NCI-H345 treated with DMSO at 0.1 percent for 48 hours (cell line): ENCODE results near the gene EEPD1.

ENCODE experiments used
- DNase-seq: peaks from one replicate; lab custom pipeline; 2025; ENCODE audit not compliant: unreplicated experiment; lab: John Stamatoyannopoulos, UW

The EEPD1 gene

GRCh38 chr7:36154255-36155212 lies 1.5 kb downstream of the EEPD1 start:
- no peak for DNase-seq

- no peak for DNase-seq
Observed at GRCh38 chr7:36155811-36156361, 2.8 kb downstream of the EEPD1 start.

- DNase-seq = no peak
Observed at GRCh38 chr7:36157527-36158320, 4.7 kb downstream of the EEPD1 start.

- DNase-seq = no peak
Observed at GRCh38 chr7:36158321-36158605, 5.2 kb downstream of the EEPD1 start.

- DNase-seq = no peak
Observed at GRCh38 chr7:36159618-36160017, 6.6 kb downstream of the EEPD1 start.

- DNase-seq = no peak
Observed at GRCh38 chr7:36160313-36160712, 7.3 kb downstream of the EEPD1 start.

- peak; percentile 25 for DNase-seq
Observed at GRCh38 chr7:36161996-36162395, 8.9 kb downstream of the EEPD1 start.

- DNase-seq = no peak
Observed at GRCh38 chr7:36165059-36165458, 12.0 kb downstream of the EEPD1 start.

GRCh38 chr7:36165802-36166201 lies 12.7 kb downstream of the EEPD1 start:
- no peak for DNase-seq

GRCh38 chr7:36167403-36168050 lies 14.5 kb downstream of the EEPD1 start:
- no peak for DNase-seq

- DNase-seq = no peak
Observed at GRCh38 chr7:36171503-36171902, 18.4 kb downstream of the EEPD1 start.

GRCh38 chr7:36175886-36176285 lies 22.8 kb downstream of the EEPD1 start:
- no peak for DNase-seq

GRCh38 chr7:36176697-36177096 lies 23.6 kb downstream of the EEPD1 start:
- no peak for DNase-seq

- DNase-seq = no peak
Observed at GRCh38 chr7:36180121-36180520, 27.1 kb downstream of the EEPD1 start.

GRCh38 chr7:36181668-36182067 lies 28.6 kb downstream of the EEPD1 start:
- no peak for DNase-seq

GRCh38 chr7:36182854-36183604 lies 30.0 kb downstream of the EEPD1 start:
- no peak for DNase-seq

GRCh38 chr7:36185092-36185491 lies 32.0 kb downstream of the EEPD1 start:
- DNase-seq = no peak

- DNase-seq = no peak
Observed at GRCh38 chr7:36185756-36186155, 32.7 kb downstream of the EEPD1 start.

GRCh38 chr7:36186359-36187121 lies 33.5 kb downstream of the EEPD1 start:
- DNase-seq = no peak

GRCh38 chr7:36188266-36188665 lies 35.2 kb downstream of the EEPD1 start:
- no peak for DNase-seq
